NCI-H128 (cell line): ENCODE measurements around the gene FNDC3A.
"Not testable (repeated sequence)": the region's sequence is repeated elsewhere in the genome, so short reads cannot be mapped to it uniquely, and the experiment has no call there.

Experiments
- DNase-seq: peaks from one replicate; lab custom pipeline; 2025; ENCODE audit not compliant: unreplicated experiment; lab: John Stamatoyannopoulos, UW

The FNDC3A gene

DNA sequence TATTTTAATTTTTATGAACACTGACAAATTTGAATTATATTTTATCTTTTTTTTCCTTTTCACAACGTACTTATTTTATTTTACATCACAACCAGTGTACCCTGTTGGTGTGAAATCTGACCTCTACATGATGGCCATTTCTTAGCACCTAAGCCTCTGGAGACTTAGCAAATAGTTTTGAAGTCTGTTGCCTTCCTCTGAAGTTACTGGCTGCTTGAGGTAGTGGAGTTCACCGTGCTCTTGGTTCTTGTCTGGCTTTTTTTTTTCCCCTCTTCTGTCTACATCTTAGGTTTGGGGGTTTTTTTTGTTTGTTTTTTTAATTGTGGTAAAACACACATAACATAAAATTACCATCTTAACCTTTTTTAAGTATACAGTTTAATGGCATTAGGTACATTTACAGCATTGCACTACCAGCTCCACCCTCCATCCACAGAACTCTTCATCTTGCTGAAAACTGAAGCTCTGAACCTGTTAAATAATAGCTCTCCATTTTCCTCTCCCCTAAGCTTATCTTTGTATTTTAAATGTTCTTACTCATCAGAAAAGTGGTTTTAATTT, 150.3 kb downstream of the FNDC3A start:
- DNase-seq = no peak

GRCh38 chr13:49132479-49133002, 156.8 kb downstream of the FNDC3A start:
- no peak for DNase-seq

DNA sequence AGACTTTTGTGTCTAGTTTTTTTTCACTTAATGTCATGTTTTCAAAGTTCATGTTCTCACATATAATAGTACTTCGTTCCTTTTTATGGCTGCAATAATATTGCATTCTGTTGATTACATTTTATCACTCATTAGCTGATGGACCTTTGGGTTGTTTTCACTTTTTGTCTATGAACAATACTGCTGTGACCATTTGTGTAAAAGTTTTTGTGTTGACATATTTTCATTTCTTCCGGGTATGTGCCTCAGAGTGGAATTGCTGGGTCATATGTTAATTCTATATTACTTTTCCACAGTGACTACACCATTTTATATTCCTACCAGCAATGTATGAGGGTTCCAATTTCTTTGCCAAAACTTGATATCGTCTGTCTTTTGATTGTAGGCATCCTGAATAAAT, 158.6 kb downstream of the FNDC3A start:
- DNase-seq = no peak

GRCh38 chr13:49137138-49137643, 161.5 kb downstream of the FNDC3A start:
- DNase-seq = not testable (repeated sequence)

- DNase-seq = no peak
Observed at GRCh38 chr13:49140910-49141611, 165.3 kb downstream of the FNDC3A start.

GRCh38 chr13:49146950-49147355, 171.2 kb downstream of the FNDC3A start:
- DNase-seq = no peak

GRCh38 chr13:49148405-49148804, 172.7 kb downstream of the FNDC3A start:
- DNase-seq = no peak

DNA sequence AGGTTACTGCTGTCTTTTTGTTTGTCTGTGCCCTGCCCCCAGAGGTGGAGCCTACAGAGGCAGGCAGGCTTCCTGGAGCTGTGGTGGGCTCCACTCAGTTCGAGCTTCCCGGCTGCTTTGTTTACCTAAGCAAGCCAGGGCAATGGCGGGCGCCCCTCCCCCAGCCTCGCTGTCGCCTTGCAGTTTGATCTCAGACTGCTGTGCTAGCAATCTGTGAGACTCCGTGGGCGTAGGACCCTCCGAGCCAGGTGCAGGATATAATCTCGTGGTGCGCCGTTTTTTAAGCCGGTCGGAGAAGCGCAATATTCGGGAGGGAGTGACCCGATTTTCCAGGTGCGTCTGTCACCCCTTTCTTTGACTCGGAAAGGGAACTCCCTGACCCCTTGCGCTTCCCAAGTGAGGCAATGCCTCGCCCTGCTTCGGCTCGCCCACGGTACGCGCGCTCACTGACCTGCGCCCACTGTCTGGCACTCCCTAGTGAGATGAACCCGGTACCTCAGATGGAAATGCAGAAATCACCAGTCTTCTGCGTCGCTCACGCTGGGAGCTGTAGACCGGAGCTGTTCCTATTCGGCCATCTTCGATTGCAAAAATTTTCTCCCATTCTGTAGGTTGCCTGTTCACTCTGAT, 182.4 kb downstream of the FNDC3A start:
- not testable (repeated sequence) for DNase-seq

GRCh38 chr13:49163162-49163561, 187.4 kb downstream of the FNDC3A start:
- DNase-seq = not testable (repeated sequence)

- DNase-seq = no peak
Observed at GRCh38 chr13:49164712-49165111, 189.0 kb downstream of the FNDC3A start.

DNA sequence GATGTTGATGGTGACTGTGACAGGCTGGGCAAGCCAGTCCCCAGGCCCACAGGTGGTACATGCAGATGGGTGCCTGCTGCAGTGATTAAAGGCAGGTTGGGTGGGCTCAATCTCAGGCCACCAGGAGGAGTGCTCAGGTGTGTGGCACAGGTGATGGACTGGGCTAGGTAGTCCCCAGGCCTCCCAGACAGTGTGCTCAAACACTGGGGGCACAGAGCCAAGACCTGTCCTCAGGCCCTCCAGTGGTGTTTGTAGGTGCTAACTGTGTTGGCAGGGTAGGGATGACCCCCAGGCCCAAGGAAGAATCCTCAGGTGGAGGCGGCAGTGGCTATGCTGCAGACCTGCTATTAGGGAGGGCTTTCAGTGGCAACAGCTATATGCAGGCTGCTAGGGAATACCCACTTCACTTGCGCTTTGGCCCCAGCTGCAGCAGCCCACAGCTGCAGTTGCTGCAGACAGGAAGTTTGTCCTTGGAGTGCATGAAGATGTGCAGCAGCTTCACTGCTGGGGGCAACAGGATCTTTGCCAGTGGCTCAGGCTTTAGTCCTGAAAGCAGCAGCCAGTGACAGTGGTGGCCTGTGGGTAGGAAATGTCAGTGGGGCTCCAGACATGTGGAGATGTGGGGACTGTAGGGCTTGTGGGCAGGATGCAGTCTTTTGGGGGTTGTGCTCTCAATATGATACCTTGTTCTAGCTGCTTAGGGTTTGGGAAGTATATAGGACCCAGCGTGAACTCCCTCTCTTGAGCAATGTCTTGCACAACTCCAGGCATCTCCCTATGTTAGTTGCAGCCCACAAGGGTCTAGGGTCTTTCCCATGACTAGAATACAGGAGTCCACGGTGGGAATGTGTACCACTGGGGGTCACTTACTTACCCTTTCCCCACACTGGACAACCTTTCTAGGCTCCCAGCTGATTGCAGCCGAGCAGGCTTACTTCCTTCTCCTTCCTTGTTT, 190.4 kb downstream of the FNDC3A start:
- DNase-seq = no peak

DNA sequence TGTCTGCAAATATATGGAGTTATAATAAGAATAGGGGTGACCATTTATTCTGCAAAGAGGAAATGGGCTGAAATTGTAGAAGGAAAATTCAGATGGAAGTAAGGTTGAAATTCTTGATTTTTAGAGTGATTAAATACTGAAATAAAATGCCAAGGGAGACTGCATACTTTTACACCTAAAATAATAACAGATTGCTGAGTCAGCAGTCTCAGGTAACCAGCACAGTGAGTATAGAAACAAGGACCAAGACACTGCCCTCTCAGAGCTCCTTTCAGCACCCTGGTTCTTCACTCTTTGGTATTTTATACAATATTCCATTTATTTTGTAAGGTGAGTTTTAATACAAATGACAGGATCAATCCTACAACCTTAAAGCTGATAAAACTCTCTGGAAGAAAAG, 195.6 kb downstream of the FNDC3A start:
- no peak for DNase-seq

DNA sequence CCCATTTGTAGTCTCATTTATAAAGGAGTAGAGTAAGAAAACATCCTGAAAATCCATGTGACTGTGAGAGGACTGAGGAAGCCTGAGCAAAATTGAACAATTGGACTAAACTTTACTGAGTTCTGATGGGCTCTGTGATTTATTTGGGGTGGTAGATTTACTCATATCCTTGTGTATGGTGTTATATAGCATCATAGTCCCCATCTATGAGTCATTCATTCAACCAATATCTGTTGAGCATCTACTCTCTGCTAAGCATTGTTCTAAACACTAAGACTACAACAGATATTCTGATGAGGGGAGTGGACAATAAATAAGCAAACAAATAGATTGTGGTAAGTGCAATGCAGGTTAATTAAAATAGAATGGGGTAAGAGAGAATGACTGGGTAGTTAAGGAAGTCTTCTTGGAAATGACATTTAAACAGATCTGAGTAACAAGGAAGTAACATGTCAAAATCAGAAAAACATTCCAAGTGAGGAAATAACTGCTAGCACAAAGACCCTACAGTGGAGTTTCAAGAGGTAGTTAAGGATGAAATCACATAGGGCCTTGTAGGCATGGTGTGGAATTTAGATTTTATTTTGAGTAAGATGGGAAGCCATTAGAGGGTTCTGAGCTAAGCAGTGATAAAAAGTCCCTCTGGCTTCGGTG, 208.1 kb downstream of the FNDC3A start:
- no peak for DNase-seq

- no peak for DNase-seq
Observed at GRCh38 chr13:49184621-49185020, 208.9 kb downstream of the FNDC3A start.

- DNase-seq = no peak
Observed at GRCh38 chr13:49185264-49185663, 209.6 kb downstream of the FNDC3A start.

DNA sequence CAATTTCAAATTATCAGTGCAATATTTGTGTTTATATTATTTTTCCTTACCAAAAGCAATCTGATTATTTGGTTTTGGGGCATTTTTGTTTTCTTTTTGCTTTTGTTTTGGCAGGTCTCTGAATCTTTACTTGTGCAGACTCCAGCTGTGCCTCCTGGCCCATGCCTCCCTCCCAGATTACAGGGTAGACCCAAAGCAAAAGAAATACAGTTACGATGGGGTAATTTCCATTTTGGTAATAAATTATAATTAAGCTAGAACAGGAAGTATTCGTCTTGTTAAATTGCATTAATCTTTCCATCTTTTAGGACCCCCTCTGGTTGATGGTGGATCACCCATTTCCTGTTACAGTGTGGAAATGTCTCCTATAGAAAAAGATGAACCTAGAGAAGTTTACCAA, 215.2 kb downstream of the FNDC3A start:
- no peak for DNase-seq

GRCh38 chr13:49206641-49207040, 230.9 kb downstream of the FNDC3A start:
- DNase-seq = no peak

GRCh38 chr13:49208619-49209018, 232.9 kb downstream of the FNDC3A start:
- no peak for DNase-seq

- DNase-seq = no peak
Observed at GRCh38 chr13:49210114-49210513, 234.4 kb downstream of the FNDC3A start.

- no peak for DNase-seq
Observed at GRCh38 chr13:49210669-49211068, 235.0 kb downstream of the FNDC3A start.
